Measurements from ENCODE around the gene PSME2. TPM values are rescaled to one million over a fixed set of nuclear protein-coding genes. Genes with fewer than 3 reads are reported as not detected.
A peak's percentile ranks its signal among the peaks of the same experiment; 100 is the strongest.

PSME2 gene
- total RNA-seq, 1 experiment from 2014 or later = 126 TPM

DNA sequence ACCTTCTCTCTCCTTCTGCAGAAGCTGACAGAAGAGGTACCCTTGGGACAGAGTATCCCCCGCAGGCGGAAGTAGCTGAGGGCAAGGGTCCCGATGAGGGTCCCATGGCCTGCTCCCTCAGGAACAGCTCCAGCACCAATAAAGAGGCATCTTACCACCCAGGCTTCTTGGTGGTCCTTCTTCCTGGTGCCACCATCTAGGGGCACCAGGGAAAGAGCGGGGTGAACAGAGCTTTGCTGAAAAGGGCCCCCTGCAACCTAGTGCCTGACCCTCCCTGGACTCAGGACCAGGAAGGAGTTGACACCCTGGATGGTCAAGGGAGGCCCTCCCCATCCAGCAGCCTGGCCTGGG is 14.1 kb upstream of the PSME2 start:
- no peaks in the 10 kb centered on the region for H3K79me2 ChIP-seq (ENCODE audit: insufficient read depth, low read length)
- no peak overlapping the region for H3K27ac ChIP-seq (ENCODE audit: insufficient read length, low read depth, low read length)
- no peaks in the 10 kb centered on the region for H3K27me3 ChIP-seq (ENCODE audit: insufficient read depth, low read length)
- no peak overlapping the region for H3K14ac ChIP-seq (ENCODE audit: insufficient read depth, low read length)
- H3K4ac ChIP-seq (ENCODE audit: low read depth, low read length) = no peak overlapping the region
- DNase-seq = no peak
- no peak overlapping the region for H3K56ac ChIP-seq (ENCODE audit: insufficient read length, low read depth, low read length)
- Mint-ChIP-seq H3K4me1 (peaks cover 11 to 13% of the 10 kb centered on the region in 2 experiments), H3K9me3 (no peaks in the 10 kb centered on the region), H3K36me3 (ENCODE audit: insufficient read depth in 1 of 3, low read depth in 3 of 3) (peaks cover 27 to 64% (median 61%) of the 10 kb centered on the region in 3 experiments), H3K27ac (peak overlapping the region in 1 of 3 experiments; percentile 79; a peak in 1 of 7 replicates), H3K4me3 (no peak overlapping the region), H3K27me3 (ENCODE audit: low read depth) (no peaks in the 10 kb centered on the region; the same call in 1 of the 2 replicates)
- H4K5ac ChIP-seq (ENCODE audit: insufficient read length, low read depth, low read length) = no peak overlapping the region
- WGBS (ENCODE audit: extremely low coverage, insufficient read length, low lambda C conversion rate) = no CpG with 5 or more reads among the region's 4 CpGs
- no peak for TF ChIP-seq CTCF (conservative IDR thresholded peaks at IDR 0.05)
- H3K9me3 ChIP-seq (ENCODE audit: control insufficient read depth, low read depth, low read length) = no peaks in the 10 kb centered on the region
- H4K8ac ChIP-seq (replicated peaks; ENCODE audit: insufficient read length, low read depth, low read length) = no peak overlapping the region
- no peaks in the 10 kb centered on the region for H3K23me2 ChIP-seq (ENCODE audit: insufficient read length, low read depth, low read length, poor library complexity, severe bottlenecking)
- no peaks in the 10 kb centered on the region for H3K4me1 ChIP-seq (ENCODE audit: insufficient read depth, low read length)
- H2BK15ac ChIP-seq (ENCODE audit: low read depth, low read length) = no peak overlapping the region
- no peak overlapping the region for H3K9ac ChIP-seq (ENCODE audit: extremely low read depth, insufficient read length, low read length)
- H2AK5ac ChIP-seq (ENCODE audit: insufficient read length, low read length) = no peak overlapping the region
- no peak overlapping the region for H4K91ac ChIP-seq (ENCODE audit: insufficient read length, low read depth, low read length)
- no peaks in the 10 kb centered on the region for H3K79me1 ChIP-seq (ENCODE audit: insufficient read depth, low read depth, low read length, poor library complexity, severe bottlenecking)
- no peak overlapping the region for H2AFZ ChIP-seq (ENCODE audit: low read length)
- H3K18ac ChIP-seq (ENCODE audit: insufficient read length, low read depth, low read length) = no peak overlapping the region
- H4K20me1 ChIP-seq (ENCODE audit: control insufficient read depth, insufficient read depth, insufficient read length) = no peaks in the 10 kb centered on the region
- H3K4me2 ChIP-seq (ENCODE audit: insufficient read depth, insufficient read length, low read length) = no peak overlapping the region
- no peak overlapping the region for H3K23ac ChIP-seq (ENCODE audit: insufficient read length, low read depth, low read length)
- no peak overlapping the region for H3T11ph ChIP-seq (ENCODE audit: low read length)
- no peak overlapping the region for H2BK12ac ChIP-seq (ENCODE audit: insufficient read length, low read depth, low read length)
- H2BK20ac ChIP-seq (ENCODE audit: low read depth, low read length, poor library complexity, severe bottlenecking) = no peak overlapping the region
- no peak overlapping the region for H2BK5ac ChIP-seq (ENCODE audit: insufficient read length, low read length)
- no peak overlapping the region for H2BK120ac ChIP-seq (ENCODE audit: low read depth, low read length, poor library complexity, severe bottlenecking)
